IPS DF 19.7 (cell line): ENCODE data around the gene FASTK.
"Not testable (repeated sequence)": the region's sequence is repeated elsewhere in the genome, so short reads cannot be mapped to it uniquely, and the experiment has no call there.

Source experiments
- DNase-seq: peaks from one replicate; pipeline ENCODE4 v3.0.0-alpha.2; 2013; ENCODE audit warnings: low read depth, low spot score

The FASTK gene

GRCh38 chr7:151028131-151028947 lies 52.3 kb downstream of the FASTK start, which contains the start of gene ABCB8:
ABCB8 (plus strand) TSS chr7:151028450; CDS start chr7:151028516, 66 bp downstream.
- peak; percentile 94 for DNase-seq

DNA sequence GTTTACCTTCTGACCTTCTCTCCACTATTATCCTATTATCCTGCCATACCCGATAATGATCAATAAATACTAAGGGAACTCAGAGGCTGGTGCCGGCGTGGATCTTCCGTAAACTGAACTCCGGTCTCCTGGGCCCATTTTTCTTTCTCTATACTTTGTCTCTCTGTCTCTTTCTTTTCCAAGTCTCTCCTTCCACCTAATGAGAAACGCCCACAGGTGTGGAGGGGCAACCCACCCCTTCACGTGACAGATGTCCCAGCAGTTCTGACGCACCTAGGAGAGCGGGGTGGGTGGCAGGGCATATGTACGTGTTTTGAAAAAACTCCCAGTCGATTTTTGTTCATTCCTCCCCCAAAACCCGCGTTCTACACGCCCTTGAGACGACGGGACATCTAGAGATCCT lies 52.9 kb downstream of the FASTK start:
- DNase-seq: not testable (repeated sequence)

DNA sequence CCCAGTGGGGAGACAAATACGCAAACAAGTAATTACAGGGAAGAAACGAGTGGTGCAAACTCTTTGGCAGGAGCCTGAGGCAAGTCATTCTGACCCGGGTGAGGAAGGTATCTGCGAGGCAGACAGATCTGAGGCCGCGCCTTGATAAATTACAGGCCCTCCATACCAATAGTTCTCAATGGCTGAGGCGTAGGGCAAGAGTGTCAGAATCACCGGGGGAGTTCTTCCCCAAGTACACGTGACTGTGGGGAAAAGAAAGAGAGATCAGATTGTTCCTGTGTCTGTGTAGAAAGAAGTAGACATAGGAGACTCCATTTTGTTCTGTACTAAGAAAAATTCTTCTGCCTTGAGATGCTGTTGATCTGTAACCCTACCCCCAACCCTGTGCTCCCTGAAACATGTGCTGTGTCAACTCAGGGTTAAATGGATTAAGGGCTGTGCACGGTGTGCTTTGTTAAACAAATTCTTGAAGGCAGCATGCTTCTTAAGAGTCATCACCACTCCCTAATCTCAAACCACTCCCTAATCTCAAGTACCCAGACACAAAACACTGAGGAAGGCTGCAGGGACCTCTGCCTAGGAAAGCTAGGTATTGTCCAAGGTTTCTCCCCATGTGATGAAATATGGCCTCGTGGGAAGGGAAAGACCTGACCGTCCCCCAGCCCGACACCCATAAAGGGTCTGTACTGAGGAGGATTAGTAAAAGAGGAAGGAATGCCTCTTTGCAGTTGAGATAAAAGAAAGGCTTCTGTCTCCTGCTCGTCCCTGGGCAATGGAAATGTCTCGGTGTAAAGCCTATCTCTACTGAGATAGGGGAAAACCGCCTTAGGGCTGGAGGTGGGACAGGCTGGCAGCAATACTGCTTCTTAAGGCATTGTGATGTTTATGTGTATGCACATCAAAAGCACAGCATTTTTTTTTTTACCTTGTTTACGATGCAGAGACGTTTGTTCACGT lies 53.6 kb downstream of the FASTK start:
- not testable (repeated sequence) for DNase-seq
